Spleen (tissue), 11 donors: ENCODE data around the gene SENP7. TPM values are rescaled to one million over a fixed set of nuclear protein-coding genes. Genes with fewer than 3 reads are reported as not detected.
"Not testable (repeated sequence)": the region's sequence is repeated elsewhere in the genome, so short reads cannot be mapped to it uniquely, and the experiment has no call there.

ENCODE experiments used
- DNase-seq: peaks from one replicate; pipeline ENCODE4 v3.0.0-alpha.2; 2020
- H3K27ac ChIP-seq, 8 donors: fragments of 200-600 bp; sonication (generic) in 7 of 8; 1 replicate in 4 of 8; 2 replicates in 4 of 8; pipeline versions ENCODE4 v1.5.0 to v1.8.0; 2016 to 2021; ENCODE audit warnings: inconsistent platforms in 4 of 8, mild to moderate bottlenecking in 4 of 8, moderate library complexity in 1 of 8
- H3K27me3 ChIP-seq, 7 donors: fragments of 200-600 bp; sonication (generic) in 6 of 7; replicated peaks in 1 of 7; 1 replicate in 4 of 7; 2 replicates in 3 of 7; pipeline versions ENCODE4 v1.5.0 to v1.8.0; 2016 to 2021; ENCODE audit warnings: inconsistent platforms in 3 of 7, mild to moderate bottlenecking in 1 of 7
- H3K36me3 ChIP-seq, 6 donors: fragments of 200-600 bp; sonication (generic) in 5 of 6; 1 replicate in 4 of 6; 2 replicates in 2 of 6; pipeline versions ENCODE4 v1.5.0 to v1.8.0; 2016 to 2021; ENCODE audit warnings: inconsistent platforms in 2 of 6
- H3K4me1 ChIP-seq, 6 donors: fragments of 200-600 bp; sonication (generic) in 5 of 6; 1 replicate in 3 of 6; 2 replicates in 3 of 6; pipeline versions ENCODE4 v1.5.0 to v1.8.0; 2016 to 2021; ENCODE audit warnings: inconsistent platforms in 3 of 6
- H3K4me3 ChIP-seq, 8 donors: fragments of 200-600 bp; sonication (generic) in 7 of 8; 1 replicate in 4 of 8; 2 replicates in 4 of 8; pipeline versions ENCODE4 v1.5.0 to v1.8.0; 2016 to 2021; ENCODE audit warnings: inconsistent platforms in 4 of 8, mild to moderate bottlenecking in 4 of 8, moderate library complexity in 2 of 8
- H3K9me3 ChIP-seq, 8 donors: fragments of 200-600 bp; sonication (generic) in 7 of 8; 1 replicate in 4 of 8; 2 replicates in 4 of 8; pipeline versions ENCODE4 v1.5.0 to v1.8.0; 2016 to 2021; ENCODE audit warnings: inconsistent platforms in 4 of 8
- CTCF ChIP-seq, 11 experiments: fragments of 200-600 bp in 7 of 11; fragments of 450-650 bp in 4 of 11; sonication (generic) in 4 of 11; IDR thresholded peaks in 8 of 11; conservative IDR thresholded peaks in 3 of 11; 1 replicate in 7 of 11; 2 replicates in 4 of 11; pipeline versions ENCODE4 v1.4.0 to v1.8.0; 2016 to 2021; ENCODE audit warnings: antibody characterized with exemption in 11 of 11, inconsistent platforms in 4 of 11, mild to moderate bottlenecking in 1 of 11
- POLR2A ChIP-seq, 3 donors: fragments of 450-650 bp; IDR thresholded peaks; one replicate each; pipeline ENCODE4 v1.5.1; 2017; ENCODE audit warnings: antibody characterized with exemption in 3 of 3, mild to moderate bottlenecking in 1 of 3
- POLR2AphosphoS5 ChIP-seq, 3 donors: sonication (generic); formaldehyde crosslinking; IDR thresholded peaks; one replicate each; pipeline ENCODE4 v1.5.1; 2017; ENCODE audit warnings: antibody characterized with exemption in 3 of 3
- WGBS, 5 donors: extraction: QIAGEN DNeasy Blood & Tissue Kit in 3 of 5; methylation state at CpG; one replicate each; pipeline versions ENCODE4 v1.1.5 to v1.1.7; 2013 to 2018; 5-methylcytosine and 5-hydroxymethylcytosine counted together
- intact Hi-C: fragments of 100-400 bp; cut with DNase I; formaldehyde crosslinking; loops from one replicate; pipeline ENCODE4 v1.15.0; 2023; ENCODE audit warnings: low total_unique reads
- polyA plus RNA-seq, 3 donors: library from polyadenylated mRNA; stranded (reverse); fragments of 200-250 nt; gene quantifications; one replicate each; pipeline ENCODE4 v1.2.1, GENCODE V29; 2013
- total RNA-seq, 7 donors: library from RNA; depleted of rRNA in 3 of 7; stranded (reverse); fragments of >200 nt in 3 of 7; fragmentation: NEBNext Ultra II Directional in 4 of 7; extraction: Animal tissue kit (Norgen Biotek cat#: 25700) in 4 of 7; gene quantifications; one replicate each; pipeline versions ENCODE4 v1.1.0 to v1.2.1, GENCODE V29; 2016 to 2021
- donor health status: healthy with polysubstance abuse.
- donor health status: DM: no; HTN: no; CAD: no; lungs with moderate emphysema.
- donor health status: DM: no; HTN: no; CAD: no.
- donor health status: Bipolar disorder and iron deficiency.
- donor health status: healthy.
- donor health status: DM: no; HTN: no; CAD: no.
- donor health status: DM: yes; HTN: yes; CAD: no.

The SENP7 gene
- total and polyA plus RNA-seq, 10 donors, result 11.2 to 46.9 (median 33.4) TPM

- TF ChIP-seq POLR2AphosphoS5 (IDR thresholded peaks at IDR 0.05) (no peak), POLR2A (IDR thresholded peaks at IDR 0.05) (no peak), CTCF (IDR thresholded peaks at IDR 0.05 in 8 of 11, conservative IDR thresholded peaks at IDR 0.05 in 3 of 11) (no peak)
Measured at GRCh38 chr3:101454629-101455028, 58.4 kb downstream of the SENP7 start.

GRCh38 chr3:101453961-101454360 is 59.1 kb downstream of the SENP7 start:
- WGBS, 5 donors, result 93 to 99% (median 95%) methylated on average over 3 of the region's 3 CpGs
- DNase-seq, result no peak
- intact Hi-C loops, result no loop called here
- no peak for TF ChIP-seq POLR2AphosphoS5 (IDR thresholded peaks at IDR 0.05)
- no peak for TF ChIP-seq POLR2A (IDR thresholded peaks at IDR 0.05)
- TF ChIP-seq CTCF (IDR thresholded peaks at IDR 0.05 in 8 of 11, conservative IDR thresholded peaks at IDR 0.05 in 3 of 11), result no peak
- Histone ChIP-seq H3K9me3 (peaks cover 0 to 6% (median 0%) of the 10 kb centered on the region in 8 donors), H3K4me3 (no peak overlapping the region), H3K4me1 (no peaks in the 10 kb centered on the region), H3K36me3 (peaks cover 0 to 39% (median 12%) of the 10 kb centered on the region in 6 donors), H3K27ac (no peak overlapping the region), H3K27me3 (no peaks in the 10 kb centered on the region)

More at GRCh38 chr3:101454629-101455028, 58.4 kb downstream of the SENP7 start:
- Histone ChIP-seq H3K4me3 (no peak overlapping the region), H3K9me3 (peaks cover 0 to 3% (median 0%) of the 10 kb centered on the region in 8 donors), H3K4me1 (no peaks in the 10 kb centered on the region), H3K36me3 (peaks cover 0 to 40% (median 12%) of the 10 kb centered on the region in 6 donors), H3K27ac (no peak overlapping the region), H3K27me3 (no peaks in the 10 kb centered on the region)
- no peak for DNase-seq
- intact Hi-C loops, result no loop called here

- Histone ChIP-seq H3K36me3 (peaks cover 0 to 16% (median 0%) of the 10 kb centered on the region in 6 donors), H3K9me3 (peaks cover 3 to 42% (median 24%) of the 10 kb centered on the region in 8 donors)
- intact Hi-C loops, H3K4me1 ChIP-seq, DNase-seq, H3K27me3 ChIP-seq, H3K27ac ChIP-seq, H3K4me3 ChIP-seq: not testable (repeated sequence)
- WGBS, 5 donors, result 97 to 100% (median 97%) methylated on average over 18 to 23 of the region's 23 CpGs
Measured at GRCh38 chr3:101438641-101439040, 74.4 kb downstream of the SENP7 start.

GRCh38 chr3:101433652-101434051 is 79.4 kb downstream of the SENP7 start:
- peaks cover 0 to 5% (median 0%) of the 10 kb centered on the region in 6 donors for H3K36me3 ChIP-seq
- TF ChIP-seq POLR2A (IDR thresholded peaks at IDR 0.05), result no peak
- TF ChIP-seq POLR2AphosphoS5 (IDR thresholded peaks at IDR 0.05), result no peak
- TF ChIP-seq CTCF (IDR thresholded peaks at IDR 0.05 in 8 of 11, conservative IDR thresholded peaks at IDR 0.05 in 3 of 11), result no peak
- intact Hi-C loops, result no loop called here
- no peaks in the 10 kb centered on the region for H3K4me1 ChIP-seq
- no peak overlapping the region for H3K4me3 ChIP-seq
- H3K27ac ChIP-seq, result no peak overlapping the region
- DNase-seq, result no peak
- WGBS, 5 donors, result 93 to 98% (median 93%) methylated on average over 1 of the region's 1 CpG
- H3K9me3 ChIP-seq, result peaks cover 3 to 48% (median 36%) of the 10 kb centered on the region in 8 donors
- H3K27me3 ChIP-seq, result no peaks in the 10 kb centered on the region
